Activated CD4-positive, alpha-beta T cell treated with anti-CD3 and anti-CD28 coated beads, Interleukin-2, amount 10 ng/mL, durations not matched to agents 24 days and 14 days (primary cell): ENCODE data around the gene RCOR1. TPM values are rescaled to one million over a fixed set of nuclear protein-coding genes. Genes with fewer than 3 reads are reported as not detected.

ENCODE experiments used
- DNase-seq: peaks from one replicate; pipeline ENCODE4 v3.0.0; 2022
- H3K27ac Mint-ChIP-seq: one replicate; pipeline ENCODE4 v1.8.0; 2022; ENCODE audit warnings: mild to moderate bottlenecking, mixed read lengths
- H3K27me3 Mint-ChIP-seq: one replicate; pipeline ENCODE4 v1.8.0; 2022; ENCODE audit warnings: mixed read lengths
- H3K36me3 Mint-ChIP-seq: one replicate; pipeline ENCODE4 v1.8.0; 2022; ENCODE audit warnings: low read depth, mild to moderate bottlenecking, mixed read lengths
- H3K4me1 Mint-ChIP-seq: one replicate; pipeline ENCODE4 v1.8.0; 2021; ENCODE audit warnings: mixed read lengths
- H3K4me3 Mint-ChIP-seq: one replicate; pipeline ENCODE4 v1.8.0; 2022; ENCODE audit warnings: mild to moderate bottlenecking, moderate library complexity, mixed read lengths
- H3K9me3 Mint-ChIP-seq: one replicate; pipeline ENCODE4 v1.8.0; 2021; ENCODE audit warnings: mixed read lengths
- intact Hi-C: fragments of 100-400 bp; cut with micrococcal nuclease; formaldehyde crosslinking; loops from one replicate; pipeline ENCODE4 v1.15.1; 2023
- total RNA-seq: library from RNA; stranded (reverse); gene quantifications from 2 replicates; pipeline ENCODE4 v1.2.3, GENCODE V29; 2022

Gene RCOR1
- total RNA-seq, 1 donor from 2014 or later, result 24.0 TPM

DNA sequence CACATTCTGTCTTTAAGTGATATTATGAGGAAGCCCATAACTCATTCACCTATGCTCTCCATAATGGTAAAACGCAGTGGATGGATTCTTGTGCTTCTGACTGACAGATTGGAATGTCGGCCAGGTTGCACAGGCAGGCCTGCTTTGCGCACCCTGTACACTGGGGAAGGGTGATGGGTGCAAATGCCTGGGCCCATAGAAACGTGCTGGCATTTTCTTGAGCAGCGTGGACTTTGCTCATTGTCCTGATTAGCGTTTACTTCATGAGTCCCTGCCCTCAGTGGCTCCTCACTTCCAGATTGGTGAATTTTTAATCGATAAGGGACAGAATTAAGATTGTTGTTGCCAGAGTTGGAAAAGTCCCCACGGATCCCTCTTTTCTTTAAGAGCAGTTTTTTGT, 103.9 kb downstream of the RCOR1 start:
- no peaks in the 10 kb centered on the region for H3K9me3 Mint-ChIP-seq
- no peak overlapping the region for H3K4me3 Mint-ChIP-seq
- intact Hi-C loops, result no loop called here
- no peak for DNase-seq
- no peaks in the 10 kb centered on the region for H3K27me3 Mint-ChIP-seq
- no peak overlapping the region for H3K27ac Mint-ChIP-seq
- H3K4me1 Mint-ChIP-seq, result peaks cover 18% of the 10 kb centered on the region
- peaks cover 7% of the 10 kb centered on the region for H3K36me3 Mint-ChIP-seq

DNA sequence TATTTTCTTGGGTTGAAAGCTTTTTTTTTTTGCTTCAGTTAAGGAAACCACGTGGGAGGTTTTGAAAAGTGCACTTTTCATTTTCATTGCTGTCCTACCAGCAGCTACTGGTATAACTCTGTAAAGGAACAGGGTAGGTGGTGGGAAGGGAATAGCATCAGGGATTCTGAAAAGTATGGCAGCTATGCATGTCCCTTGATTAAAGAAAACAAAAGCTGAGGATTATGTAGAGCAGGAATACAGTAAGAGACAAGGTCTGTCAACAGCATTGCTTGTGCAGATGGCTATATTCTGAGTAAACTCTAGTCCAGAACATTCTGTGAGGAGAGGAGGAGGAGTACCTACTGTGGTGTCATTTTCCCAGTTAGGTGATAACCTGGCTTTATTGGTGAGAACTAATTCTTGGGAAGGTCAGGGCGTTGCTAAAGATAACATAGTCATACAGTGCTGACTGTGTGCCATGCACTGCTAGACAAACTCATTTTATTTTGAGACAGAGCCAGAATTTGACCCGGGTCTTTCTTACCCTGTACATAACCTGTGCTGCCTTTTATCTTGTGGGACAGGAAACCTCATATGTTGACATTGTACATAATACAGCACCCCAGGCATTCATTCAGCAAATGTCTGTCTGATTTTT, 104.5 kb downstream of the RCOR1 start:
- intact Hi-C loops, result no loop called here
- Mint-ChIP-seq H3K9me3 (no peaks in the 10 kb centered on the region), H3K27me3 (no peaks in the 10 kb centered on the region), H3K4me1 (peaks cover 18% of the 10 kb centered on the region), H3K36me3 (peaks cover 10% of the 10 kb centered on the region), H3K27ac (no peak overlapping the region), H3K4me3 (no peak overlapping the region)
- DNase-seq, result no peak

DNA sequence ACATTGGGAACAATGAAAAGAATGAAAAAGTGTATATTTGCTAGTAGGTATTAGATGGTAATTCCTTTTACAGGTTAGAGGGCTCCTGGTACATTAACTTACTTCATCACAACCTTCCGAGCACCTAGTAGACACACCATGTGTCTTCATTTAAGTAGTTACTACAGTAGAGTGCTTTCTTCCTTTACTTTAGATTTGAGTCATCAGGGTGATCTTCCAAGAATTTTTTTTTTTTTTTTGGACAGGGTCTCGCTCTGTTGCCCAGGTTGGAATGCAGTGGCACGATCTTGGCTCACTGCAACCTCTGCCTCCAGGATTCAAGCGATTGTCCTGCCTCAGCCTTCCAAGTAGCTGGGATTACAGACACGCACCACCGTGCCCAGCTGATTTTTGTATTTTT, 105.1 kb downstream of the RCOR1 start:
- Mint-ChIP-seq H3K36me3 (peaks cover 13% of the 10 kb centered on the region), H3K27me3 (no peaks in the 10 kb centered on the region), H3K27ac (no peak overlapping the region), H3K9me3 (no peaks in the 10 kb centered on the region), H3K4me1 (peaks cover 18% of the 10 kb centered on the region), H3K4me3 (no peak overlapping the region)
- no peak for DNase-seq
- intact Hi-C loops, result no loop called here

DNA sequence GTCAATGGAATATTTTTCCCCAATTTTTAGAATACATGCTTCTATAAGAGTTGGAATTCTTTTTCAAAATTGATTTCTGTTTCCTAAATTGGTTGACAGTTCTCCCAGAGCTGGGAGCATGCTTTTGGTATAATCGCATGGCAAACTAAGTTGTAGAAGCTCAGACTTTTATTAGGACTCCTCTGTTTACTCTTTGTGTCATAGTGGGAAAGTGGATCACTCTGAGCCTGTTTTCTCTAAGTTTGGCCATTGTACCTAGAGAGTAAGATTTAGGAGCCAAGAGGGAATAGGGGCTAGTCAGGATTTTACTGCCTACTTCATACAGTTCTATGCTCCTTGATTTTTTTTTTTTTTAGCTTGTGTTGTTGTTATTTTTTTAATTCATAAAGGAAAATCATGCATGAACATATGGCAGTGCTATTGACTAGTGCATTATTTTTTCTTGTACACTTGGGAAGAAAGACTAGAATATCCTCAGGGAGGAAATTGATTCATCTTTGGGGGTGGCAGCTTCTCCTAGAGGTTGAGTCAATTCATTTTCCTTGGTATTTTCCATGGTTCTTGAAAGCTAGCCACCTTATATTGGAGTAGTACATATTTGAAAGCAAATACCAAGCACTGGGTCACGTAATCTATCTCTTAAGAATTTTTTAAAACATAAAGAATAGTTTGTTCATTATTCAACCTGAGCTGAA, 107.1 kb downstream of the RCOR1 start:
- Mint-ChIP-seq H3K27me3 (no peaks in the 10 kb centered on the region), H3K4me1 (peaks cover 15% of the 10 kb centered on the region), H3K36me3 (peaks cover 30% of the 10 kb centered on the region), H3K4me3 (no peak overlapping the region), H3K27ac (no peak overlapping the region), H3K9me3 (peaks cover 8% of the 10 kb centered on the region)
- intact Hi-C loops, result no loop called here
- no peak for DNase-seq

DNA sequence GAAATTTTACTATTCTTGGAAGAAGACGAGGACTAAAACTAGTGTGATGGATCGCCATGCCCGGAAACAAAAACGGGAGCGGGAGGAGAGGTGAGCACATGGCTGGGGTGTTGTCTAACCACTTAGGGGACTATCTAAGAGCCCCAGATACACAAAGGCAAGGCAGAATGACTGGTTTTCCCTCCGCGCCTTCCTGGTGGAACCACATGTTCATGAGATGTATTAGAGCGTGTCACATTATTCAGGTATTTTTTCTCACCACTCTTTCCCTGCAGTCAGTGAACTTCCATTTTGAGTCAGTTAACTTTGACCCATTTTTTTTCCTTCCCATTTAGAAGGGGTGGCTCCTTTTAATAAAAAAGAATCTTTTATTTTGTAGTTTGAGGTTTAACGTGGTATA, 116.0 kb downstream of the RCOR1 start:
- intact Hi-C loops, result no loop called here
- H3K9me3 Mint-ChIP-seq, result no peaks in the 10 kb centered on the region
- peaks cover 33% of the 10 kb centered on the region for H3K36me3 Mint-ChIP-seq
- no peak overlapping the region for H3K27ac Mint-ChIP-seq
- H3K4me3 Mint-ChIP-seq, result no peak overlapping the region
- H3K27me3 Mint-ChIP-seq, result no peaks in the 10 kb centered on the region
- no peak for DNase-seq
- H3K4me1 Mint-ChIP-seq, result no peaks in the 10 kb centered on the region

DNA sequence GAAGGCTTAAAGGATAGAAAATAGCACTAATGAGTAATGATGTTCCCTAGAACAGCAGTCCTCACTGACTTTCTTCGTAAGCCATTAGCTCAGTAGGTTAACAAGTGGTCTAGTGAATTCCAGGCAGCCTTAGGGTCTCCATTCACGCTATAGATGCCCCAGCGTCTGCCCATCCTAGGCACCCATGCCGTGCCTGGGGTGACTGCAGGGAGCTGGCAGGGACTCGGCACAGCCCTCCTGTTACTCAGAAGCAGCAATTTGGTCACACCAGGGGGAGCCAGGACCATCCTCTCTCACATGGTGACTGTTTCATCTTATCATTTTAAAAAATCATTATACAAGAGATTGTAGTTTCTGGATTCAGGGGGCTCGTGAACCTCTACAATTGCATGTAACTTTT, 118.8 kb downstream of the RCOR1 start:
- H3K4me3 Mint-ChIP-seq, result no peak overlapping the region

DNA sequence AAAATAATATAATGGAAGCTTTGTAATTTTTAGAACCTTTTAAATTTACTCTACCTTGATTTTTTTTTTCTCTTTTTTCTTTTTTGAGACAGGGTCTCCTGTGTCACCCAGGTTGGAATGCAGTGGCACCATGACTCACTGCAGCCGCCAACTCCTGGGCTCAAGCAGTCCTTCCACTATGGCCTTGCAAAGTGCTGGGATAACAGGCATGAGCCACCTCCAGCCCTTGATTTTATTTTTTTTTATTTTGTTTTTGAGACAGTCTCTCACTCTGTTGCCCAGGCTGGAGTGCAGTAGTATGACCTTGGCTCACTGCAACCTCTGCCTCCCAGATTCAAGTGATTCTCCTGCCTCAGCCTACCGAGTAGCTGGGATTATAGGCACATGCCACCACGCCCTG, 119.5 kb downstream of the RCOR1 start:
- no peak for DNase-seq
- Mint-ChIP-seq H3K36me3 (peaks cover 35% of the 10 kb centered on the region), H3K27ac (no peak overlapping the region), H3K4me1 (no peaks in the 10 kb centered on the region), H3K9me3 (no peaks in the 10 kb centered on the region), H3K27me3 (no peaks in the 10 kb centered on the region), H3K4me3 (no peak overlapping the region)
- intact Hi-C loops, result no loop called here

More for the DNA sequence above, 118.8 kb downstream of the RCOR1 start:
- DNase-seq, result no peak
- H3K27ac Mint-ChIP-seq, result no peak overlapping the region
- H3K27me3 Mint-ChIP-seq, result no peaks in the 10 kb centered on the region
- no peaks in the 10 kb centered on the region for H3K4me1 Mint-ChIP-seq
- H3K36me3 Mint-ChIP-seq, result peaks cover 34% of the 10 kb centered on the region
- intact Hi-C loops, result no loop called here
- H3K9me3 Mint-ChIP-seq, result no peaks in the 10 kb centered on the region

DNA sequence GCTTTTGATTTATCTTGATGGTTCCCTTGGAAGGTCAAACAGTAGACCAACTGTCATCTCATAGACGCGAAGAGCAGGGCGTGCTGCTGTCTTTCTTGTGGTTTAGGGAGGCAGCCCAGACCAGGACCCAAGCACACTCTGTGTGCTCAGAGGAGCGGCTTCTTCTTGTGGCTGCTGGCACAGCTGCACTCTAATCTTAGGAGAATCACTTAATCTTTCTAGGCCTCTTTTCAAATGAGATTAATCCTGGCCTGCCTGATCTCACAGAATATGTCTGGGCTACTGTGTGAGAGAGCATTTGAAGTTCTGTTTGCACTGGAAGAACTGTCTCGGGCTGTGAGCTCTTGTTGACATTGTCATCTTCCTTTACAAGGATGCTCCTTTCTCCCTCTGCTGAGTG, 124.8 kb downstream of the RCOR1 start:
- H3K27ac Mint-ChIP-seq, result no peak overlapping the region
- H3K4me3 Mint-ChIP-seq, result no peak overlapping the region
- peaks cover 58% of the 10 kb centered on the region for H3K36me3 Mint-ChIP-seq
- peaks cover 3% of the 10 kb centered on the region for H3K9me3 Mint-ChIP-seq
- no peaks in the 10 kb centered on the region for H3K27me3 Mint-ChIP-seq
- peaks cover 6% of the 10 kb centered on the region for H3K4me1 Mint-ChIP-seq
- DNase-seq, result no peak
- intact Hi-C loops, result no loop called here

DNA sequence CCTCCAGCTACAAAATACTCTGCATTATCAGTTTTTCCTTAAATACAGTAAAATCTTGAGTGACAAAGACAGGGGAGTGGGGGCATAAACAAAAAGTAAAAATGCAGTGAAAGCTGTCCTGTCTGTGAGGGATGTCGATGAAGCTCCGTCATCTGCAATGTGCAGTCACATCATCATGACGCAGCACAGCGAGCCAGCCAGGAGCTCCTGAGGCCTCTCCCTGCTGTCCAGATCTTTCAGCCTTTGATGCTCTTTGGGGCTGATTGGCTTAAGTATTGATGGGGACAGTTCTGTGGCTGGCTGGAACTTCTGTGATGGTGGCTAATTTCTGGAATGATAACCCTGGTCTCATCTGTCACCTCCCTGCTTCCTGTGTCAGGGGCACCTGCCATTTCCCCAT, 130.2 kb downstream of the RCOR1 start:
- H3K9me3 Mint-ChIP-seq, result peaks cover 3% of the 10 kb centered on the region
- no peak overlapping the region for H3K4me3 Mint-ChIP-seq
- H3K27ac Mint-ChIP-seq, result no peak overlapping the region
- no peaks in the 10 kb centered on the region for H3K4me1 Mint-ChIP-seq
- intact Hi-C loops, result no loop called here
- DNase-seq, result no peak
- H3K36me3 Mint-ChIP-seq, result peaks cover 69% of the 10 kb centered on the region
- H3K27me3 Mint-ChIP-seq, result no peaks in the 10 kb centered on the region

DNA sequence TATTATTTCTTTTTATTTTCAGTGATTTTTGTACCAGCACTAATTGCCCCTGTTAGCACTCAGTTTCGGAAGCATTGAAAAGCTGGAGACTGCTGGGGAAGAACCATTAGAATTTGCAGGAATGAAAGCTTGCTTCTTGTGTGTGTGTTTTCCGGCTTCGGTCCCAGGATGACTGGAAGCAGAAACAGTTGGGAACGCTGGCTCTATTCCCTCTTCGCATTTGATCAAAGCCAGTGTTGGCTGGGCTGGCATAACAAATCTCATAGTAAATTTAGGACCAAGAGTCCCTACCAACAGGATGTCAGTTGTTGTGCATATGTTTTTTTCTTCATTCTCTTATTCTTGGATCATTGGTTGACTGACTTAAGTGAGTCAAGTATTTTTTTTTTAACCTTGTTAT, 131.2 kb downstream of the RCOR1 start:
- intact Hi-C loops, result no loop called here
- H3K27ac Mint-ChIP-seq, result no peak overlapping the region
- DNase-seq, result no peak

DNA sequence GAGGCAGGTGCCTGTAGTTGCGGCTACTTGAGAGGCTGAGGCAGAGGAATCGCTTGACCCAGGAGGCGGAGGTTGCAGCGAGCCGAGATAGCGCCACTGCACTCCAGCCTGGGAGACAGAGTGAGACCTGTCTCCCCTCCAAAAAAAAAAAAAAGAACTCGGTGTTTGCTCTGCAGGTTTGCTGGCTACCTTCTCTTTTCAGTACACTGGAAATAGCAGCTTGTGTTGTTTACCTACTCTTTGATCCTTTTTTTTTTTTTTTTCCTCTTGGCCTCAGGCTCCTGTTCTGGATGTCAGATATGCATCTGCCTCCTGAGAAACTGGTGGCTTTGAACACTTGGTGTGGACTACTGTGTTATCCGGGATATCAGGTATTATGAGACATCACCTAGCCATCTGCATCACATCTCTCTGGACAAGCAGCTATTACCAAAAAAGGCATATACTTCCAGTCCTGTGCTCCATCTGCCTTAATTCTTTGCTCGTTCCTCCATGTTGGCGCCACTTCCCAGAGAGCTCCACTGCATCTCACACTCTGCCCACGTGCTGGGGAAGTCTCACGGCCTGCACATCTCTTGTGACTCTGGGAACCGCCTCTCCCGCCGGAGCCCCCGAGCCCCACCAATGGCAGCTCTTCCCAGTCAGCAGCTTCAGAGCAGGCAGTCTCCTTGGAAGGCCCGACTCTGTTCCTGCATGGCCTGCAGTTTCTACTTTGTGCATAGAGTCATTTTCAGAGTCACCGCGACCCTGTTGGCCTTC, 133.9 kb downstream of the RCOR1 start:
- intact Hi-C loops, result no loop called here
- peaks cover 51% of the 10 kb centered on the region for H3K36me3 Mint-ChIP-seq
- H3K27me3 Mint-ChIP-seq, result no peaks in the 10 kb centered on the region
- H3K4me1 Mint-ChIP-seq, result no peaks in the 10 kb centered on the region
- H3K9me3 Mint-ChIP-seq, result no peaks in the 10 kb centered on the region
- H3K4me3 Mint-ChIP-seq, result no peak overlapping the region
- no peak for DNase-seq
- H3K27ac Mint-ChIP-seq, result no peak overlapping the region

More for the DNA sequence above, 131.2 kb downstream of the RCOR1 start:
- peaks cover 65% of the 10 kb centered on the region for H3K36me3 Mint-ChIP-seq
- no peak overlapping the region for H3K4me3 Mint-ChIP-seq
- no peaks in the 10 kb centered on the region for H3K4me1 Mint-ChIP-seq
- no peaks in the 10 kb centered on the region for H3K27me3 Mint-ChIP-seq
- peaks cover 3% of the 10 kb centered on the region for H3K9me3 Mint-ChIP-seq

DNA sequence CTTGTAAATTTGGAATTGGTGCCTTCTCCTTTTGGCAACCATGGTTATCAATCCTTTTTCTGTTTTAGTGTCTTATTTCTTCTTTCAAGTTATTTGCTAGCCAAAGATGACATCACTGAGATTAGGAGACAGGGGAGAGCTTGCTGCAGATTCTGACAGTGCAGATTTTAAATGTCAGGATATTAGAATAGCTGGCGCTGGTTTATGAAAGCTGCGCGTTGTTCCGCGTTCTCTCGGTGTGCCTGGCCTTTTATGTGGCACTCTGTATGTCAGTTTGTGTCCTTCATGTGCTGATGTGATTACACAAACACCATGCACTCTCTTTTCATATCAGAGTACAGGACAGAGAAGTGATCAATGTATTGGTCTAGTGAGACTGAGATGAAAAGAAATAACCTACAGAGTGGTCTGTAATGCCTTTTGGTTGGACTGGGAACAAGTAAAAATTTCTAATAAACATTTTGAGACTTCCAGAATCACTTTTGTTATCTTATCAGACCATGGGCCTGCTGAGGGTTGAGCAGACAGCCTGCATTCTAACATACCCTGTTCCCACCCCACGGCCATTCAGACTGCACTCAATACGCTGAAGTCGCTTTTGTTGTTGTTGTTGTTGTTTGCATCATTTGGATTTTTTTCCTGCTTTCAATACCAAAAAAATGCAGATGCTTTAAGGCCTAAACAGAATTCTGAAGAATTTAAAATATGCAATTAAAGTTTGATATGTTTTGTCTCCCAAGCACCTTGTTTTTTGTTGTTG, 135.1 kb downstream of the RCOR1 start:
- Mint-ChIP-seq H3K27ac (no peak overlapping the region), H3K4me1 (no peaks in the 10 kb centered on the region), H3K27me3 (no peaks in the 10 kb centered on the region), H3K9me3 (no peaks in the 10 kb centered on the region), H3K4me3 (no peak overlapping the region), H3K36me3 (peaks cover 41% of the 10 kb centered on the region)
- intact Hi-C loops, result no loop called here
- DNase-seq, result no peak

DNA sequence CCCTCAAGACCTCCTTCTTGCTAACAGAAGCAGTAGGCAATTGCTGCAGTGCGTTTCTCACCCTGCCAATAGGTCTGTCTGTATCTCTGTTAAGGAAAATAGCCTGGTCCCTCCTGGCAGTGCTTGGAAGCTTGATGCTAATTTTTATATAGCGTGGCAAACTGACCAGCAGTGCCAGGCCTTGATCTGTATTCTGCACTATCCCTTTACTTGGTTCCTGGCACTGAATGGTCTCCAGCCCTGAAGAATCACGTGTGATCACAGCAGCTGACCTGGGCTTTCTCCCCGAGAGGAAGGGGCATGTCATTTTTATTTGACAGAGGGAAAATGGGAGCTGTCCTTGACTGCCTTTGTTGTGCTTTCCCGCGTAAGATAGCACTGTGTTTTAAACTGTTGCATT, 136.1 kb downstream of the RCOR1 start:
- Mint-ChIP-seq H3K4me1 (no peaks in the 10 kb centered on the region), H3K4me3 (no peak overlapping the region)

DNA sequence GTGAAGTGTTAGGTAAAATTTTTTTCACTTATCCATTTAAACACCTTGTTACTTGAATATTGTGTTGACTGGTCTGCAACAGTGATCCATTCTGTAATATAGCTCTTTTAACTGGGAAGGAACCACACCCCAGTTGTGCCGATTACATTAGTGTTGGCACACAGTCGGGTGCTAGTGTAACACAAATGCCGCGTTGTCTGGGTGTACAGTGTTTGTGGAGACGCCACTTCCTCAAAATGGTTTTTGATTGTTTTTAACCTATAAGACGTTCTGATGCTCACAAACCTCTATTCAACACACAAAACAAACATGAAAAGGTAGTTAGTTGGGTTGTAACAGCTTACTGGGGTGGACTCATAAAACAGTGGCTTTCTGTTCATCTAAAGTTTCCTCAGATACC, 136.8 kb downstream of the RCOR1 start:
- Mint-ChIP-seq H3K9me3 (no peaks in the 10 kb centered on the region), H3K27me3 (no peaks in the 10 kb centered on the region), H3K4me3 (no peak overlapping the region), H3K36me3 (peaks cover 29% of the 10 kb centered on the region), H3K27ac (no peak overlapping the region), H3K4me1 (no peaks in the 10 kb centered on the region)
- no peak for DNase-seq
- intact Hi-C loops, result no loop called here

More for the DNA sequence above, 136.1 kb downstream of the RCOR1 start:
- DNase-seq, result no peak
- H3K9me3 Mint-ChIP-seq, result no peaks in the 10 kb centered on the region
- no peaks in the 10 kb centered on the region for H3K27me3 Mint-ChIP-seq
- no peak overlapping the region for H3K27ac Mint-ChIP-seq
- intact Hi-C loops, result no loop called here
- peaks cover 36% of the 10 kb centered on the region for H3K36me3 Mint-ChIP-seq
